H1 (cell line): ENCODE data around the gene SPTBN4. TPM values are rescaled to one million over a fixed set of nuclear protein-coding genes. Genes with fewer than 3 reads are reported as not detected.

Experiments
- CTCF ChIA-PET: fragments of 300-600 bp; sonication (Branson Sonifier 250); formaldehyde crosslinking; loops from one replicate; lab custom pipeline; 2021; ENCODE audit not compliant: partially characterized antibody; lab: Charles Lee
- POLR2A ChIA-PET: fragments of 300-600 bp; sonication (Branson Sonifier 250); formaldehyde crosslinking; loops from one replicate; lab custom pipeline; 2021; ENCODE audit warnings: inconsistent platforms; ENCODE audit not compliant: partially characterized antibody; lab: Charles Lee
- DNase-seq, 2 experiments: peaks; one replicate each; pipeline versions ENCODE4 v3.0.0 to v3.0.0-alpha.2; 2010 to 2022; ENCODE audit warnings: low spot score in 2 of 2, low read depth in 1 of 2, mixed read lengths in 1 of 2
- FAIRE-seq: peaks from 2 replicates; lab custom pipeline; 2011; peaks lifted over from hg19 to GRCh38; lab: Jason Lieb, UNC
- H2AFZ ChIP-seq: 2 replicates; pipeline ENCODE4 v1.8.1; 2012; ENCODE audit warnings: low read length, inconsistent platforms
- H2AK5ac ChIP-seq: 2 replicates; pipeline ENCODE4 v1.6.1; 2013; ENCODE audit warnings: low read depth, low read length
- H2BK120ac ChIP-seq: replicated peaks from 2 replicates; pipeline ENCODE3; 2013; ENCODE audit warnings: low read depth, low read length, inconsistent platforms
- H2BK12ac ChIP-seq: 2 replicates; pipeline ENCODE4 v1.6.1; 2013; ENCODE audit warnings: low read depth, low read length
- H2BK15ac ChIP-seq: 2 replicates; pipeline ENCODE4 v1.6.1; 2013; ENCODE audit warnings: low read length
- H2BK20ac ChIP-seq: 2 replicates; pipeline ENCODE4 v1.6.1; 2013; ENCODE audit warnings: low read length
- H2BK5ac ChIP-seq: 2 replicates; pipeline ENCODE4 v1.6.1; 2013; ENCODE audit warnings: low read depth, low read length
- H3K14ac ChIP-seq: 2 replicates; pipeline ENCODE4 v1.6.1; 2013; ENCODE audit warnings: inconsistent platforms; ENCODE audit not compliant: insufficient read length
- H3K18ac ChIP-seq: 2 replicates; pipeline ENCODE4 v1.6.1; 2013; ENCODE audit warnings: low read length; ENCODE audit errors: extremely low read depth
- H3K23ac ChIP-seq: 2 replicates; pipeline ENCODE4 v1.6.1; 2013; ENCODE audit warnings: inconsistent platforms; ENCODE audit not compliant: insufficient read length
- H3K23me2 ChIP-seq: 2 replicates; pipeline ENCODE4 v1.6.1; 2013; ENCODE audit warnings: low read depth, low read length
- H3K27ac ChIP-seq: 2 replicates; pipeline ENCODE4 v1.6.1; 2011; ENCODE audit warnings: low read depth, low read length, inconsistent platforms
- H3K27me3 ChIP-seq, 4 experiments: replicated peaks in 1 of 4; 1 replicate in 1 of 4; 2 replicates in 3 of 4; pipeline versions ENCODE4 v1.6.1 to v1.8.1; 2011 to 2013; ENCODE audit warnings: low read length in 3 of 4, mild to moderate bottlenecking in 3 of 4, inconsistent platforms in 2 of 4, mixed read lengths in 2 of 4, moderate library complexity in 1 of 4; ENCODE audit not compliant: control insufficient read depth in 3 of 4, insufficient read depth in 3 of 4; ENCODE audit errors: extremely low read depth in 1 of 4
- H3K36me3 ChIP-seq, 4 experiments: 2 replicates each; pipeline versions ENCODE4 v1.6.1 to v1.8.1; 2011 to 2013; ENCODE audit warnings: mild to moderate bottlenecking in 4 of 4, low read length in 3 of 4, moderate library complexity in 2 of 4, control low read depth in 1 of 4, inconsistent platforms in 1 of 4; ENCODE audit not compliant: insufficient read depth in 4 of 4, control insufficient read depth in 2 of 4
- H3K4ac ChIP-seq: replicated peaks from 2 replicates; pipeline ENCODE3; 2013; ENCODE audit warnings: low read length, low read depth, mixed read lengths, inconsistent platforms; ENCODE audit not compliant: insufficient read length
- H3K4me1 ChIP-seq, 4 experiments: replicated peaks in 1 of 4; 1 replicate in 1 of 4; 2 replicates in 3 of 4; pipeline versions ENCODE4 v1.6.1 to v1.8.1; 2011 to 2013; ENCODE audit warnings: low read length in 3 of 4, inconsistent platforms in 2 of 4, mixed read lengths in 1 of 4; ENCODE audit not compliant: insufficient read depth in 4 of 4, control insufficient read depth in 3 of 4
- H3K4me2 ChIP-seq, 2 experiments: 2 replicates each; pipeline versions ENCODE4 v1.6.1 to v1.8.1; 2011 to 2013; ENCODE audit warnings: low read depth in 2 of 2, low read length in 2 of 2, control low read depth in 1 of 2, inconsistent platforms in 1 of 2, mild to moderate bottlenecking in 1 of 2; ENCODE audit not compliant: insufficient read depth in 1 of 2
- H3K4me3 ChIP-seq, 4 experiments: fragments of 200-600, 300-600 bp in 1 of 4; sonication (generic), shearing (Covaris generic), sonication (Bioruptor Twin) in 1 of 4; 2 replicates each; pipeline versions ENCODE4 v1.5.1 to v1.8.1; 2011 to 2016; ENCODE audit warnings: low read length in 4 of 4, low read depth in 3 of 4, control low read depth in 2 of 4, inconsistent platforms in 2 of 4, mild to moderate bottlenecking in 2 of 4, mixed read lengths in 1 of 4, moderate library complexity in 1 of 4; ENCODE audit not compliant: insufficient read depth in 2 of 4; ENCODE audit errors: extremely low read depth in 1 of 4
- H3K56ac ChIP-seq: replicated peaks from 2 replicates; pipeline ENCODE3; 2013; ENCODE audit warnings: low read depth, mild to moderate bottlenecking, mixed read lengths, low read length, inconsistent platforms; ENCODE audit not compliant: insufficient read length
- H3K79me1 ChIP-seq: 2 replicates; pipeline ENCODE4 v1.6.1; 2013; ENCODE audit warnings: low read depth, low read length, control low read depth
- H3K79me2 ChIP-seq, 2 experiments: 2 replicates each; pipeline versions ENCODE4 v1.6.1 to v1.8.1; 2012 to 2013; ENCODE audit warnings: low read length in 2 of 2, mild to moderate bottlenecking in 2 of 2, inconsistent platforms in 1 of 2; ENCODE audit not compliant: insufficient read depth in 2 of 2, control insufficient read depth in 1 of 2
- H3K9ac ChIP-seq, 4 experiments: replicated peaks in 1 of 4; 1 replicate in 1 of 4; 2 replicates in 3 of 4; pipeline versions ENCODE4 v1.6.1 to v1.8.1; 2011 to 2013; ENCODE audit warnings: low read depth in 3 of 4, low read length in 3 of 4, control low read depth in 2 of 4, mild to moderate bottlenecking in 2 of 4, moderate library complexity in 2 of 4, inconsistent platforms in 1 of 4; ENCODE audit errors: extremely low read depth in 1 of 4
- H3K9me3 ChIP-seq, 2 experiments: 2 replicates each; pipeline versions ENCODE4 v1.6.1 to v1.8.1; 2012 to 2013; ENCODE audit warnings: mild to moderate bottlenecking in 2 of 2, moderate library complexity in 2 of 2, control low read depth in 1 of 2, inconsistent platforms in 1 of 2, low read depth in 1 of 2, low read length in 1 of 2, mixed read lengths in 1 of 2; ENCODE audit not compliant: insufficient read depth in 2 of 2
- H4K20me1 ChIP-seq, 2 experiments: replicated peaks in 1 of 2; 2 replicates each; pipeline versions ENCODE3 to v1.8.1; 2011 to 2013; ENCODE audit warnings: inconsistent platforms in 2 of 2, low read length in 2 of 2, mild to moderate bottlenecking in 1 of 2; ENCODE audit not compliant: insufficient read depth in 2 of 2, control insufficient read depth in 1 of 2
- H4K5ac ChIP-seq: 2 replicates; pipeline ENCODE4 v1.6.1; 2013; ENCODE audit warnings: low read length, low read depth, mixed read lengths, inconsistent platforms; ENCODE audit not compliant: insufficient read length
- H4K8ac ChIP-seq: 2 replicates; pipeline ENCODE4 v1.8.0; 2013; ENCODE audit warnings: mild to moderate bottlenecking, moderate library complexity, low read length, inconsistent platforms; ENCODE audit not compliant: insufficient read depth; ENCODE audit errors: extremely low read depth
- H4K91ac ChIP-seq: replicated peaks from 2 replicates; pipeline ENCODE3; 2013; ENCODE audit warnings: low read length, mixed read lengths, inconsistent platforms; ENCODE audit not compliant: insufficient read length
- RNF2 ChIP-seq: fragments of 200-900, 300-1000 bp; sonication (generic); IDR thresholded peaks from 2 replicates; pipeline ENCODE4 v1.7.1; 2016; ENCODE audit warnings: borderline replicate concordance, low read depth, mild to moderate bottlenecking, antibody characterized with exemption, low read length; ENCODE audit not compliant: poor library complexity, severe bottlenecking; ENCODE audit errors: missing control alignments
- RXRA ChIP-seq: IDR thresholded peaks from 2 replicates; pipeline ENCODE4 v1.6.1; 2011; ENCODE audit warnings: low read depth, mild to moderate bottlenecking, low read length, moderate library complexity; ENCODE audit not compliant: insufficient read depth
- SUZ12 ChIP-seq: fragments of 200-600 bp; sonication (generic); IDR thresholded peaks from 2 replicates; pipeline ENCODE4 v1.6.1; 2012; ENCODE audit warnings: mild to moderate bottlenecking, inconsistent platforms, low read length, moderate library complexity, mixed read lengths
- WGBS, 2 experiments: shearing (Covaris generic) in 1 of 2; methylation state at CpG; one replicate each; pipeline versions ENCODE4 v1.1.6 to v1.1.7; 2013 to 2015; ENCODE audit warnings: low lambda C conversion rate in 2 of 2, mixed read lengths in 2 of 2, inconsistent platforms in 1 of 2, low coverage in 1 of 2, missing lambda C conversion rate in 1 of 2; ENCODE audit not compliant: insufficient replicate concordance in 2 of 2, insufficient coverage in 1 of 2, insufficient read length in 1 of 2; ENCODE audit errors: extremely low coverage in 1 of 2, missing lambda C conversion rate in 1 of 2; 5-methylcytosine and 5-hydroxymethylcytosine counted together
- long read RNA-seq, 2 experiments: library from RNA in 1 of 2; library from capped mRNA in 1 of 2; stranded (forward); transcript quantifications; one replicate each; pipeline ENCODE4 v2.0.0, GENCODE V29; 2021; ENCODE audit warnings: inconsistent platforms in 1 of 2
- polyA minus RNA-seq, 3 experiments: library from RNA; depleted of rRNA, polyadenylated mRNA; stranded (reverse); fragments of >200 nt; gene quantifications; 1 replicate in 2 of 3; 2 replicates in 1 of 3; pipeline ENCODE4 v1.2.3, GENCODE V29; 2011
- polyA plus RNA-seq, 7 experiments: library from polyadenylated mRNA; depleted of rRNA in 3 of 7; stranded (reverse) in 5 of 7; unstranded in 2 of 7; fragments of >200 nt in 5 of 7; fragments of 200-250 nt in 2 of 7; gene quantifications; 1 replicate in 5 of 7; 2 replicates in 1 of 7; 4 replicates in 1 of 7; pipeline versions ENCODE4 v1.2.1 to v1.2.3, GENCODE V29; 2011 to 2013; ENCODE audit warnings: missing spikeins in 2 of 7, mixed read lengths in 2 of 7
- total RNA-seq: library from RNA; stranded (reverse); fragmentation: NEBNext Ultra II Directional; extraction: Animal tissue kit (Norgen Biotek cat#: 25700); gene quantifications from 2 replicates; pipeline ENCODE4 v1.2.1, GENCODE V29; 2021
- TF ChIP-seq, protein P1 (sequence below): IDR thresholded peaks from 2 replicates; pipeline ENCODE4 v1.6.1; 2012; ENCODE audit warnings: inconsistent platforms

Gene SPTBN4
- 1.9 and 3.4 TPM in 2 replicates for total RNA-seq
- polyA plus RNA-seq (2011; rRNA removed), result 3.0 and 4.7 TPM in 2 replicates
- polyA plus RNA-seq (2011; cell fraction: cytosol; rRNA removed), result 5.7 TPM
- polyA plus RNA-seq (2011; cell fraction: nucleus; rRNA removed), result 6.7 TPM
- 3.3 to 7.4 TPM (median 5.5 TPM) in 4 replicates for polyA plus RNA-seq (2012, experiment 1 of 2)
- polyA plus RNA-seq (2012, experiment 2 of 2), result 2.0 TPM
- polyA plus RNA-seq (2013, experiment 1 of 2), result 2.4 TPM
- 1.8 TPM for polyA plus RNA-seq (2013, experiment 2 of 2)
- polyA minus RNA-seq (2011; rRNA and poly(A)+ RNA removed), result 1.3 and 2.0 TPM in 2 replicates
- polyA minus RNA-seq (2011; cell fraction: cytosol; rRNA and poly(A)+ RNA removed), result 1.8 TPM
- 1.6 TPM for polyA minus RNA-seq (2011; cell fraction: nucleus; rRNA and poly(A)+ RNA removed)
- long read RNA-seq, experiment 1, partial matches to known transcripts, result 1 of 5 reads
- long read RNA-seq, experiment 1, other reads (novel, unspliced or antisense), result 4 of 5 reads
- long read RNA-seq, experiment 2, partial matches to known transcripts, result 0 of 4 reads
- long read RNA-seq, experiment 2, other reads (novel, unspliced or antisense), result 1 of 4 reads

DNA sequence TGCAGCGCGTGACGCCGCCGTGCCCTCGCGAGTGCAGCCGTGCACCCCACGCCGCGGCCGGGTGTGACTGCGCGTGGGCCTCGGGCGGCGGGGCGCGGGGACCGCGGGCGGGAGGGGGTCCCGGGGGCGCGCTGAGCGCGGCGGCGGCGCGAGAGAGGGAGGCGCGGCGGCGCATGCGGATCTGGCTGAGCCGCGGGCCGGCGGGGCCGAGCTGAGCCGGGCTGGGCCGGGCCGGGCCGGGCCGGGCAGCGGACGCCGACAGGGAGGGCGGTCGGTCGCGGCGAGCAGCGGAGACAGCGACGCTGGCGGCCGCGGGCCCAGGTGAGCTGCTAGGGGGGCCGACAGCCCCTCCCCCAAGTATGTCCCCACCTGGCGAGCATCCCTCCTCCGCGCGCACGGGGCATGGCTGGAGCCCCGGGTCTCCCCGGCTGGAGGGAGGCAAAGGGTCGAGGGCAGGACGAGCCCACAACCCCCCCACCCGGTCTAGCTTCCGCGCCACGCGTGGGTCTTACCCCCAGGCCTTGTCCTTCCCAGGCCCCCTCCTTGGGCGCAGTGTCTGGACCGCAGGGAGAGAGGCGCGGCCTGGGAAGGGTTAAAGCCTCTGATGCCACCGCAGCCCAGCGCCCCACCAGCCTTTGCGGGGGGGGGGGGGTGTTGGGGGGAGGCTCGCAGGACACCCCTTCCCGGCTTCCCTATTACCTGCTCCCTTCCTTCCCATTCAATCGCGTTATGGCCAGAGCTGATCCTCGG lies at the start of gene SPTBN4:
Gene SPTBN4 (plus strand): TSS at position 17 of the 750 bp plus-strand sequence. CDS start 5,621 bp downstream, outside the sequence.
- 16% methylated on average over 30 of the region's 87 CpGs; no CpG with 5 or more reads in 1 of the 2 experiments for WGBS, 2 experiments
- peak; percentile 16; the same call in 1 of the 2 replicates for TF ChIP-seq SUZ12
- TF ChIP-seq RXRA, result no peak
- TF ChIP-seq, protein P1, sequence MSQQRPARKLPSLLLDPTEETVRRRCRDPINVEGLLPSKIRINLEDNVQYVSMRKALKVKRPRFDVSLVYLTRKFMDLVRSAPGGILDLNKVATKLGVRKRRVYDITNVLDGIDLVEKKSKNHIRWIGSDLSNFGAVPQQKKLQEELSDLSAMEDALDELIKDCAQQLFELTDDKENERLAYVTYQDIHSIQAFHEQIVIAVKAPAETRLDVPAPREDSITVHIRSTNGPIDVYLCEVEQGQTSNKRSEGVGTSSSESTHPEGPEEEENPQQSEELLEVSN, result peak; percentile 31; the same call in 1 of the 2 replicates
- peak; percentile 21 for TF ChIP-seq RNF2

More for the DNA sequence above, at the start of gene SPTBN4:
- H2BK12ac ChIP-seq, result peak within 1 kb of the TSS; percentile 64; the same call in 1 of the 2 replicates
- H2BK20ac ChIP-seq, result no peak within 1 kb of the TSS
- H3K23ac ChIP-seq, result peak within 1 kb of the TSS; percentile 35
- no peaks in the 10 kb centered on the region for H3K36me3 ChIP-seq
- peak within 1 kb of the TSS; percentile 36; the same call in 1 of the 2 replicates for H2BK15ac ChIP-seq
- H4K8ac ChIP-seq, result peak within 1 kb of the TSS; percentile 5; the same call in 1 of the 2 replicates
- peaks cover 0 to 15% (median 8%) of the 10 kb centered on the region in 4 experiments; a peak in 6 of 7 replicates for H3K4me1 ChIP-seq
- H4K5ac ChIP-seq, result no peak within 1 kb of the TSS
- no peak within 1 kb of the TSS for H2BK5ac ChIP-seq
- peak within 1 kb of the TSS; percentile 24; the same call in 1 of the 2 replicates for H3K18ac ChIP-seq
- CTCF ChIA-PET, result interaction anchor here (0.6 to 7.9 kb wide), 4 partner anchors 20 to 107 kb away, joined by 3 to 39 read pairs (median 14); partner anchors contain the start of gene SERTAD1
- H3K14ac ChIP-seq, result no peak within 1 kb of the TSS
- DNase-seq (peak in 1 of 2 experiments; percentile 64), FAIRE-seq (no peak)
- no peaks in the 10 kb centered on the region for H3K9me3 ChIP-seq
- no peaks in the 10 kb centered on the region for H3K79me2 ChIP-seq
- POLR2A ChIA-PET, result interaction anchor here (1.7 to 5.3 kb wide), 2 partner anchors 25 to 56 kb away, joined by 3 to 25 read pairs; partner anchors contain the start of gene SERTAD3
- peak within 1 kb of the TSS; percentile 8; the same call in 1 of the 2 replicates for H2AK5ac ChIP-seq
- no peak within 1 kb of the TSS for H4K91ac ChIP-seq
- H3K23me2 ChIP-seq, result peaks cover 8% of the 10 kb centered on the region
- no peak within 1 kb of the TSS for H3K4ac ChIP-seq
- H2AFZ ChIP-seq, result no peak within 1 kb of the TSS; the same call in 1 of the 2 replicates
- H4K20me1 ChIP-seq, result peaks cover 4 to 8% of the 10 kb centered on the region in 2 experiments
- peak within 1 kb of the TSS; percentile 72 to 75 for H3K4me2 ChIP-seq
- peak within 1 kb of the TSS in 3 of 4 experiments; percentile 21 to 75 (median 33); a peak in 6 of 8 replicates for H3K4me3 ChIP-seq
- H3K56ac ChIP-seq, result no peak within 1 kb of the TSS
- no peaks in the 10 kb centered on the region for H3K79me1 ChIP-seq
- no peak within 1 kb of the TSS for H3K27ac ChIP-seq
- H3K27me3 ChIP-seq, result peaks cover 12 to 28% (median 22%) of the 10 kb centered on the region in 4 experiments
- no peak within 1 kb of the TSS for H2BK120ac ChIP-seq
- peak within 1 kb of the TSS in 1 of 4 experiments; percentile 42; a peak in 1 of 7 replicates for H3K9ac ChIP-seq
